ENCODE data around the gene MITF. TPM values are rescaled to one million over a fixed set of nuclear protein-coding genes. Genes with fewer than 3 reads are reported as not detected.

Gene MITF
- total RNA-seq, 1 experiment from 2014 or later, result 4.3 TPM

DNA sequence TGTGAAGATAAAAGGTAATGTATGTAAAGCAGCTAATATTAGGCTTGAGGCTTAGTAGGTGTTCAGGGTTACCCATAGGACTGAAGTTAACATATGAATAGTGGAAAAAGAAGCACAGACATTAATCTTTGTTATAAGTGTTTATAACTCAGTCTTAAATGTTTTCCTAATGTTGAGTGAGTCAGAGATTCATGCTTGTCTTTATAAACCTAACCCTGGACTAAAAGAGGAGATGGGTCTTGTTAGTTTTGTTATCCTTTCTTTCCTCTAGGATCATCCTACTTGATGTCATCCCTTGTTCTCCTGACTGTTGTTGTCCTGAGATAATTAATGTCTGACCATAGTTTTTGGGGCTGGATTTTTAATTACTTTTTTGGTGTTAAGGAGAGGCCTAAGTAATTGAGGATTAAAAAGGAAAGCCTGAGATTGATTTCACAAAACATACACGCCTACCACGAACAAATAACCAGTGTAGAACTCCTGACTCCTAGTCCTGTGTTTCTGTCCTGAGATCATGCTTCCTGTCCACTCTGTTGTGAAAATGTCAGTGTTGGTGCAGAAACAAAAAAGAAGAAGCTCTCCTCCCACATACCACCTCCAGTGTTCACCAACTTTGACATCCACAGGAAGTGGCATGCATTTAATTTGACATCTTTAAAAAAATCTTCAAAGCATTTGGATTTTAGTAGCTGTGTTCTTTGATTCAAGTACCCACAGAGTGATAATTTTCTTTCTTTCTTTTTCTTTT, 8.4 kb downstream of the MITF start:
- no peak overlapping the region for H3K4me3 Mint-ChIP-seq (ENCODE audit: unreplicated experiment)
- intact Hi-C loops (cut with micrococcal nuclease; ENCODE audit: unreplicated experiment), result no loop called here
- BruUV-seq (replicated peaks), result no TSS peak
- no peaks in the 10 kb centered on the region for H3K27me3 ChIP-seq (replicated peaks; ENCODE audit: control insufficient read depth, insufficient read depth, low read length)
- DNase-seq, result no peak
- H3K9me3 Mint-ChIP-seq (ENCODE audit: unreplicated experiment), result no peaks in the 10 kb centered on the region
- H3K27me3 Mint-ChIP-seq (ENCODE audit: insufficient read depth, unreplicated experiment), result no peaks in the 10 kb centered on the region
- H3K27ac Mint-ChIP-seq (ENCODE audit: unreplicated experiment), result no peak overlapping the region
- H3K4me3 ChIP-seq (ENCODE audit: low read depth, low read length), result no peak overlapping the region
- no peaks in the 10 kb centered on the region for H3K4me1 Mint-ChIP-seq (ENCODE audit: low read depth, unreplicated experiment)
- no peaks in the 10 kb centered on the region for H3K36me3 ChIP-seq (ENCODE audit: control insufficient read depth, insufficient read depth, low read length)
- TF ChIP-seq, protein P1, sequence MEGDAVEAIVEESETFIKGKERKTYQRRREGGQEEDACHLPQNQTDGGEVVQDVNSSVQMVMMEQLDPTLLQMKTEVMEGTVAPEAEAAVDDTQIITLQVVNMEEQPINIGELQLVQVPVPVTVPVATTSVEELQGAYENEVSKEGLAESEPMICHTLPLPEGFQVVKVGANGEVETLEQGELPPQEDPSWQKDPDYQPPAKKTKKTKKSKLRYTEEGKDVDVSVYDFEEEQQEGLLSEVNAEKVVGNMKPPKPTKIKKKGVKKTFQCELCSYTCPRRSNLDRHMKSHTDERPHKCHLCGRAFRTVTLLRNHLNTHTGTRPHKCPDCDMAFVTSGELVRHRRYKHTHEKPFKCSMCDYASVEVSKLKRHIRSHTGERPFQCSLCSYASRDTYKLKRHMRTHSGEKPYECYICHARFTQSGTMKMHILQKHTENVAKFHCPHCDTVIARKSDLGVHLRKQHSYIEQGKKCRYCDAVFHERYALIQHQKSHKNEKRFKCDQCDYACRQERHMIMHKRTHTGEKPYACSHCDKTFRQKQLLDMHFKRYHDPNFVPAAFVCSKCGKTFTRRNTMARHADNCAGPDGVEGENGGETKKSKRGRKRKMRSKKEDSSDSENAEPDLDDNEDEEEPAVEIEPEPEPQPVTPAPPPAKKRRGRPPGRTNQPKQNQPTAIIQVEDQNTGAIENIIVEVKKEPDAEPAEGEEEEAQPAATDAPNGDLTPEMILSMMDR (IDR thresholded peaks at IDR 0.05; ENCODE audit: insufficient read depth in 1 of 2, low read depth in 1 of 2, low read length in 1 of 2, severe bottlenecking in 1 of 2, unreplicated experiment in 1 of 2), result no peak
- no peaks in the 10 kb centered on the region for H3K4me1 ChIP-seq
- H3K9me3 ChIP-seq, result no peaks in the 10 kb centered on the region
- H3K36me3 Mint-ChIP-seq (ENCODE audit: insufficient read depth, unreplicated experiment), result no peaks in the 10 kb centered on the region
- CTCF ChIA-PET, result no interaction called here
- POLR2A ChIA-PET, result no interaction called here

DNA sequence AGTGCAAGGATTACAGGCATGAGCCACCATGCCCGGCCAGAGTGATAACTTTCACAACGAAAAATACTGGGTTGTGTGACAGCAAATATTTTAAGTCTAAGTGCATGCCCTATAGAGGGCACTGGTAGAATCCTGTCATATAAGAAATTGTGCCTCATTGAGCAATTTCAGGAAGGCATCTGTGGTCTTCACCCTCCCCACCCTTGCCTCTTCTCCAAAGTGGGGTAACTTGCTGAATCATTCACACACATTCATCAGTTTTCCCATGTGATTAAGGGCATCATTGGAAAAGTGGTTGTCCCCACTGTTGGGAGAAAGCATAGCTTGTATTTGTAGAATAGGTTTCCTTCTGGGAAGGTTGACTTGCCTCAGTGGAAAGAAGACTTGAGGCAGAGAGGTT, 9.2 kb downstream of the MITF start:
- Mint-ChIP-seq H3K27ac (ENCODE audit: unreplicated experiment) (no peak overlapping the region), H3K27me3 (ENCODE audit: insufficient read depth, unreplicated experiment) (no peaks in the 10 kb centered on the region), H3K36me3 (ENCODE audit: insufficient read depth, unreplicated experiment) (no peaks in the 10 kb centered on the region), H3K4me1 (ENCODE audit: low read depth, unreplicated experiment) (no peaks in the 10 kb centered on the region), H3K9me3 (ENCODE audit: unreplicated experiment) (peaks cover 3% of the 10 kb centered on the region), H3K4me3 (ENCODE audit: unreplicated experiment) (no peak overlapping the region)
- no peaks in the 10 kb centered on the region for H3K36me3 ChIP-seq (ENCODE audit: control insufficient read depth, insufficient read depth, low read length)
- peaks cover 7% of the 10 kb centered on the region; the same call in 1 of the 2 replicates for H3K9me3 ChIP-seq
- no peak overlapping the region for H3K4me3 ChIP-seq (ENCODE audit: low read depth, low read length)
- TF ChIP-seq, protein P1 (IDR thresholded peaks at IDR 0.05; ENCODE audit: insufficient read depth in 1 of 2, low read depth in 1 of 2, low read length in 1 of 2, severe bottlenecking in 1 of 2, unreplicated experiment in 1 of 2), result no peak
- no peak for DNase-seq
- intact Hi-C loops (cut with micrococcal nuclease; ENCODE audit: unreplicated experiment), result no loop called here
- H3K4me1 ChIP-seq, result no peaks in the 10 kb centered on the region
- CTCF ChIA-PET, result no interaction called here
- no peaks in the 10 kb centered on the region for H3K27me3 ChIP-seq (replicated peaks; ENCODE audit: control insufficient read depth, insufficient read depth, low read length)
- POLR2A ChIA-PET, result no interaction called here
- BruUV-seq (replicated peaks), result no TSS peak

DNA sequence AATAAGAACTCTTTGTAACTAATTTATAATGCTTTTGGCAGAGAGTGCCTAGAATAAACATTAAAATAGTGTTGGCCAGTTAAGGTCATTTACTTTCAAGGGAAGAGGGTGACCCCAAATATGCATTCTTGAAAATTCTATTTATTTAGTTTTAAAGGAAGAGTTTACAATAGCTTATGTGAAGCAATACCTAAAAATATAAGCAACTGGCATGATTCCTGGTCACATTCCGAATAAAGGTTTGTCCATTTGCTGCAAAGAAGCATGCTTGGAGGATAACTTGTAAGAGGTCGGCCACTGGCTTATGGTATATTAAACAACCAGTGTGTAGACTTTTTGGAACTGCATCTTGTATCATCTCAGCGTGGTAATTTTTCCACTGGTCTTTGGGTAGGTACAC, 10.2 kb downstream of the MITF start:
- Mint-ChIP-seq H3K4me1 (ENCODE audit: low read depth, unreplicated experiment) (no peaks in the 10 kb centered on the region), H3K27me3 (ENCODE audit: insufficient read depth, unreplicated experiment) (no peaks in the 10 kb centered on the region), H3K36me3 (ENCODE audit: insufficient read depth, unreplicated experiment) (no peaks in the 10 kb centered on the region), H3K27ac (ENCODE audit: unreplicated experiment) (no peak overlapping the region), H3K4me3 (ENCODE audit: unreplicated experiment) (no peak overlapping the region), H3K9me3 (ENCODE audit: unreplicated experiment) (peaks cover 12% of the 10 kb centered on the region)
- intact Hi-C loops (cut with micrococcal nuclease; ENCODE audit: unreplicated experiment), result no loop called here
- Histone ChIP-seq H3K36me3 (ENCODE audit: control insufficient read depth, insufficient read depth, low read length) (no peaks in the 10 kb centered on the region), H3K9me3 (peaks cover 10% of the 10 kb centered on the region; the same call in 1 of the 2 replicates), H3K27me3 (replicated peaks; ENCODE audit: control insufficient read depth, insufficient read depth, low read length) (no peaks in the 10 kb centered on the region), H3K4me1 (no peaks in the 10 kb centered on the region), H3K4me3 (ENCODE audit: low read depth, low read length) (no peak overlapping the region)
- POLR2A ChIA-PET, result no interaction called here
- CTCF ChIA-PET, result no interaction called here
- TF ChIP-seq, protein P1 (IDR thresholded peaks at IDR 0.05; ENCODE audit: insufficient read depth in 1 of 2, low read depth in 1 of 2, low read length in 1 of 2, severe bottlenecking in 1 of 2, unreplicated experiment in 1 of 2), result no peak
- DNase-seq, result no peak
- BruUV-seq (replicated peaks), result no TSS peak

All from Caco-2 (cell line).